Natural killer cell (primary cell): ENCODE data around the gene NAA25. TPM values are rescaled to one million over a fixed set of nuclear protein-coding genes. Genes with fewer than 3 reads are reported as not detected.
"Not testable (repeated sequence)": the region's sequence is repeated elsewhere in the genome, so short reads cannot be mapped to it uniquely, and the experiment has no call there.

Experiments used
- ATAC-seq, 3 donors: fragments of 150-1000 bp in 2 of 3; fragments of 200-7000 bp in 1 of 3; cut with Tn5 transposase; 1 replicate in 1 of 3; 2 replicates in 2 of 3; pipeline ENCODE4 v1.10.0; 2021; ENCODE audit warnings: mild to moderate bottlenecking in 2 of 3, moderate library complexity in 2 of 3
- DNase-seq, 2 donors: peaks; one replicate each; pipeline versions ENCODE4 v3.0.0 to v3.0.0-alpha.2; 2013 to 2021; ENCODE audit warnings: mixed read lengths in 1 of 2
- H3K27ac ChIP-seq: one replicate; pipeline ENCODE4 v1.5.1; 2013; ENCODE audit warnings: mild to moderate bottlenecking, low read length
- H3K27me3 ChIP-seq: one replicate; pipeline ENCODE4 v1.6.1; 2013; ENCODE audit warnings: low read length; ENCODE audit not compliant: control insufficient read depth, insufficient read depth
- H3K36me3 ChIP-seq: one replicate; pipeline ENCODE4 v1.6.1; 2013; ENCODE audit warnings: low read length; ENCODE audit not compliant: control insufficient read depth, insufficient read depth
- H3K4me1 ChIP-seq: one replicate; pipeline ENCODE4 v1.6.1; 2013; ENCODE audit warnings: low read length; ENCODE audit not compliant: control insufficient read depth, insufficient read depth
- H3K4me3 ChIP-seq: one replicate; pipeline ENCODE4 v1.5.1; 2013; ENCODE audit warnings: low read length
- H3K9me3 ChIP-seq: one replicate; pipeline ENCODE4 v1.6.1; 2013; ENCODE audit warnings: low read length; ENCODE audit not compliant: control insufficient read depth, insufficient read depth
- H3K27ac Mint-ChIP-seq, 2 donors: one replicate each; pipeline ENCODE4 v1.8.0; 2022; ENCODE audit warnings: mild to moderate bottlenecking in 2 of 2, mixed read lengths in 2 of 2, moderate library complexity in 1 of 2
- H3K27me3 Mint-ChIP-seq, 2 donors: one replicate each; pipeline ENCODE4 v1.8.0; 2022; ENCODE audit warnings: low read depth in 2 of 2, mixed read lengths in 2 of 2
- H3K36me3 Mint-ChIP-seq: one replicate; pipeline ENCODE4 v1.8.0; 2022; ENCODE audit warnings: mixed read lengths
- H3K4me1 Mint-ChIP-seq, 2 donors: one replicate each; pipeline ENCODE4 v1.8.0; 2022; ENCODE audit warnings: mixed read lengths in 2 of 2
- H3K4me3 Mint-ChIP-seq: one replicate; pipeline ENCODE4 v1.8.0; 2022; ENCODE audit warnings: mild to moderate bottlenecking, moderate library complexity, mixed read lengths
- H3K9me3 Mint-ChIP-seq, 2 donors: one replicate each; pipeline ENCODE4 v1.8.0; 2022; ENCODE audit warnings: mixed read lengths in 2 of 2
- CTCF ChIP-seq: fragments of 200-600 bp; IDR thresholded peaks from one replicate; pipeline ENCODE4 v1.8.0; 2022; ENCODE audit warnings: antibody characterized with exemption
- WGBS: methylation state at CpG from one replicate; pipeline ENCODE4 v1.1.7; 2013; ENCODE audit warnings: missing lambda C conversion rate; ENCODE audit not compliant: insufficient coverage; 5-methylcytosine and 5-hydroxymethylcytosine counted together
- intact Hi-C: fragments of 100-400 bp; cut with micrococcal nuclease; formaldehyde crosslinking; loops from one replicate; pipeline ENCODE4 v1.14.2; 2022
- total RNA-seq, 4 donors: library from RNA; stranded (reverse); fragments of 120-200 nt in 1 of 4; gene quantifications; one replicate each; pipeline versions ENCODE4 v1.2.3 to v1.2.4, GENCODE V29; 2013 to 2022

Gene NAA25
- total RNA-seq, 3 donors from 2014 or later (not counting 1 experiment from before 2014, with no cell fraction given): 25.8 to 34.4 (median 30.7) TPM

GRCh38 chr12:112111931-112112330 lies 3.3 kb upstream of the NAA25 start:
- TF ChIP-seq CTCF: no peak
- Mint-ChIP-seq H3K27ac (no peak overlapping the region), H3K36me3 (no peaks in the 10 kb centered on the region), H3K9me3 (no peaks in the 10 kb centered on the region), H3K27me3 (no peaks in the 10 kb centered on the region), H3K4me3 (no peak overlapping the region), H3K4me1 (peaks cover 12 to 23% of the 10 kb centered on the region in 2 donors)
- intact Hi-C loops: no loop called here
- no peak overlapping the region for H3K27ac ChIP-seq
- no peak for ATAC-seq
- H3K9me3 ChIP-seq: no peaks in the 10 kb centered on the region
- H3K4me1 ChIP-seq: peaks cover 23% of the 10 kb centered on the region
- no peak overlapping the region for H3K4me3 ChIP-seq
- no peaks in the 10 kb centered on the region for H3K27me3 ChIP-seq
- no peaks in the 10 kb centered on the region for H3K36me3 ChIP-seq
- 95% methylated on average over 5 of the region's 5 CpGs for WGBS
- DNase-seq: no peak

GRCh38 chr12:112110787-112111662 lies 2.4 kb upstream of the NAA25 start:
- peaks cover 19 to 24% of the 10 kb centered on the region in 2 donors for H3K4me1 Mint-ChIP-seq
- peaks cover 25% of the 10 kb centered on the region for H3K4me1 ChIP-seq
- H3K4me3 ChIP-seq, H3K9me3 Mint-ChIP-seq, H3K9me3 ChIP-seq, H3K4me3 Mint-ChIP-seq, H3K27ac ChIP-seq, intact Hi-C loops, ATAC-seq, H3K27me3 ChIP-seq, H3K27me3 Mint-ChIP-seq, H3K36me3 Mint-ChIP-seq, H3K27ac Mint-ChIP-seq, H3K36me3 ChIP-seq, DNase-seq: not testable (repeated sequence)
- 94% methylated on average over 16 of the region's 20 CpGs for WGBS

- no peak for TF ChIP-seq CTCF
- H3K36me3 ChIP-seq: no peaks in the 10 kb centered on the region
- Mint-ChIP-seq H3K4me3 (peak overlapping the region; percentile 95), H3K36me3 (no peaks in the 10 kb centered on the region), H3K27me3 (no peaks in the 10 kb centered on the region), H3K4me1 (peaks cover 33 to 35% of the 10 kb centered on the region in 2 donors), H3K9me3 (no peaks in the 10 kb centered on the region), H3K27ac (peak overlapping the region; percentile 91 to 93)
- ATAC-seq (no peak), DNase-seq (peak in 1 of 2 donors; percentile 29)
- H3K4me3 ChIP-seq: peak overlapping the region; percentile 88
- H3K9me3 ChIP-seq: no peaks in the 10 kb centered on the region
- peak overlapping the region; percentile 50 for H3K27ac ChIP-seq
- WGBS: 11% methylated on average over 12 of the region's 13 CpGs
- intact Hi-C loops: loop anchor here (1.0 kb wide), 2 partner anchors 18 to 23 kb away; partner anchors contain the start of gene TRAFD1
- peaks cover 25% of the 10 kb centered on the region for H3K4me1 ChIP-seq
- H3K27me3 ChIP-seq: no peaks in the 10 kb centered on the region
Measured at GRCh38 chr12:112107306-112108201, 1.0 kb downstream of the NAA25 start.

- no peak overlapping the region for H3K4me3 ChIP-seq
- H3K27ac ChIP-seq: no peak overlapping the region
- peaks cover 3% of the 10 kb centered on the region for H3K36me3 ChIP-seq
- H3K27me3 Mint-ChIP-seq: no peaks in the 10 kb centered on the region
- peak overlapping the region; percentile 29 for H3K4me3 Mint-ChIP-seq
- H3K27me3 ChIP-seq: no peaks in the 10 kb centered on the region
- peaks cover 25% of the 10 kb centered on the region for H3K4me1 ChIP-seq
- peak overlapping the region in 1 of 2 donors; percentile 93 for H3K27ac Mint-ChIP-seq
- intact Hi-C loops: no loop called here
- ATAC-seq (no peak), DNase-seq (no peak)
- TF ChIP-seq CTCF: no peak
- H3K9me3 Mint-ChIP-seq: no peaks in the 10 kb centered on the region
- no peaks in the 10 kb centered on the region for H3K9me3 ChIP-seq
- H3K36me3 Mint-ChIP-seq: peaks cover 4% of the 10 kb centered on the region
- peaks cover 33 to 35% of the 10 kb centered on the region in 2 donors for H3K4me1 Mint-ChIP-seq
- 94% methylated on average over 3 of the region's 3 CpGs for WGBS
Measured at GRCh38 chr12:112105891-112106290, 2.7 kb downstream of the NAA25 start.
